ENCODE data around the gene OBSL1.

The OBSL1 gene

GRCh38 chr2:219596954-219597551, 25.7 kb upstream of the OBSL1 start:
- DNase-seq (ENCODE audit: low read depth in 1 of 2, low spot score in 1 of 2) = no peak

DNA sequence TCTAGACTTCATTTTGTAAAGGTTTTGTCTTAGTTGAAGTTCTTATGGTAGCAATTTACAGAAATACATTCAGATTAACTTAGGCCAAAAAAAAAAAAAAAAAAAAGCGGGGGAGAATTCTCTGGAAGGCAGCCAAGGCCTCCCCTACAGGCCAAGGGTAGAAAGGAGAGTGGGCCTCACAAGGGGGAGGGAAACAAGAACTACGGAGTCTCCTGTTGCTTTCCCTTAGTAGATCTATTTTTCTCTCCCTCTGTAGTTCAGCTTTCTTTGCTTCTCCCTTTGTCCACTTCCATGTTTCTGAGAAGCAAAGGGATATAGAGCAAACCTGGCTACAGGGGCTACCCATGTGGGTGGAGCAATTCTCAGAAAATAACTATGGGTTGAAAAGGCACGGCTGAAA, 23.9 kb upstream of the OBSL1 start:
- no peak for DNase-seq (ENCODE audit: low read depth in 1 of 2, low spot score in 1 of 2)

- no peak for DNase-seq (ENCODE audit: low read depth in 1 of 2, low spot score in 1 of 2)
Observed at GRCh38 chr2:219593154-219593553, 21.8 kb upstream of the OBSL1 start.

GRCh38 chr2:219592736-219593135, 21.4 kb upstream of the OBSL1 start:
- no peak for DNase-seq (ENCODE audit: low read depth in 1 of 2, low spot score in 1 of 2)

- DNase-seq (ENCODE audit: low read depth in 1 of 2, low spot score in 1 of 2) = no peak
Observed at GRCh38 chr2:219591091-219591490, 19.8 kb upstream of the OBSL1 start.

GRCh38 chr2:219581346-219581745, 10.0 kb upstream of the OBSL1 start:
- no peak for DNase-seq (ENCODE audit: low read depth in 1 of 2, low spot score in 1 of 2)

DNA sequence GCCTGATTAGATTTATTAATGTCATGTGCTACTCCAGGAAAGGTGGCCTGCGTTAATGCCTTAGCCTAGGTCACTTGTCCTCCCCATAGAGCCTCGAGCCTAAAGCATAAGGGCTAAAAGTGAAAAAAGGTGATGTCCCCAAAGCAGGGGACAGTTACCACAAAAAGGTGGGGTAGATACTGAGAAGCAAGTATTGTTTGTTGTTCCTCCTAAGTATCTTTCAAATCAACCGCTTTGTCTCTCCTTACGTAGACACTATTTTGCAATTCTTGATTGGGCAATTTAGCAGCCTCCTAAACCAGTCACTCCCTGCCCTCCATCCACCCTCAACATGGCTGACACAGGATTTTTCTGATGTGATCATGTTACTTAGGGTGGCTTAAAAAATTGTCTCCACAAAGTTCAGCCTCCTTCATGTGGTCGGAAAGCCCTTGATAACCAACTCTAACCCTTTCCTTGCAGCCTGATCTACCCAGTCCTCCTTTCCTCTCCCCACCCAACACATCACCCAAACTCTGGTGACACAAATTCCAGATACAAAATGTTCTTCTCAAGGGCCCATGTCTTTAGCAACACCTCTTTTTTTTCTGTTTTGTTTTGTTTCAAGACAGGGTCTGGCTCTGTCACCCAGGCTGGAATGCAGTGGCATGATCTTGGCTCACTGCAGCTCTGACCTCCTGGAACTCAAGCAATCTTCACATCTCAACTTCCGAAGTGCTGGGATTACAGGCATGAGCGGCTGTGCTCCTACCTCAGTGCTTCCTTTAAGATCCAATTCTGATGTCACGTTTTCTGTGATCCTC, 7.7 kb upstream of the OBSL1 start:
- DNase-seq (ENCODE audit: low read depth in 1 of 2, low spot score in 1 of 2) = no peak

GRCh38 chr2:219576505-219577388, 5.4 kb upstream of the OBSL1 start:
- DNase-seq (ENCODE audit: low read depth in 1 of 2, low spot score in 1 of 2) = no peak

DNA sequence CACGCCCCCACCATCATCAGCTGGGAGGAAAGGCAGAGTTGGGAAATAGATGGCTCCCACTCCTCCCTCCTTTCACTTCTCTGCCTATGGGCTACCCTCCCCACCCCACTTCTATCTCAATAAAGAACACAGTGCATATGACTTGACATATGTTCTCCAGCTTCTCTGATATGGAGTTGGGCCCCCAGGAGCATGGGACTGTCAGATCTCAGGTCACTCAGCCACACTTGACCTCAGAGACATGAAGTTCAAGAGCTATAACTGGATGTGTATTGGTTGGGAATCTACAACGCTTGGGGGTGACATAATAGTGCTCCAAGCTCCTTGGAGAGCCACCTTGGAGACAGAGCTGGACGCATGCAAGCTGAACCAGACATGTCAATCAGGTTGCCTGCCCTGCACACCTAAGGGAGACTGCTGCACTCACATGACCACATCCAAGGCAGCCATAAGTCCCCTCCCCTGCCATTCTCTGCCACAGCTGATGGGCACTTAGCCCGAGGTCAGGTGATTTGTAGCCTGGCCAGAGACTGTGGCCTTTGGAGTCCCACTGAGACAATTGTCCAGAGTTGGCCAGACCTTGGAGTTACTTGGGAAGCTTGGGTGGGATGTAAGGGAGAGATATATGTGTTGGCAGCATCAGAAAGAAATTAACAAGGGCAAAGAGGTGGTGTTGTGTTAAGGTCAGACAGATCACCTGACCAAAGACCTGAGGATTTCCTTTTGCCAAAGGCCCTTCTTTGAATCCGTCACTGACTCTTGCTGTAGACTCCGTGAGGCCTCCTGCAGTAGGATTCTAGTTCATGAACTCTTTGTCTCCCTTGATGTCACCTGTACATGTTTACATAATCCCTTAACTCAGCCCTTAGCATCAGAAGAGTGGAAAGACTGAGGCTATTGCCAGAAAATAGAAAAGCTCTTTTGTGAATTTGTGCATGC, 4.5 kb upstream of the OBSL1 start:
- no peak for DNase-seq (ENCODE audit: low read depth in 1 of 2, low spot score in 1 of 2)

GRCh38 chr2:219574484-219575311, 3.4 kb upstream of the OBSL1 start:
- DNase-seq (ENCODE audit: low read depth in 1 of 2, low spot score in 1 of 2) = no peak

DNA sequence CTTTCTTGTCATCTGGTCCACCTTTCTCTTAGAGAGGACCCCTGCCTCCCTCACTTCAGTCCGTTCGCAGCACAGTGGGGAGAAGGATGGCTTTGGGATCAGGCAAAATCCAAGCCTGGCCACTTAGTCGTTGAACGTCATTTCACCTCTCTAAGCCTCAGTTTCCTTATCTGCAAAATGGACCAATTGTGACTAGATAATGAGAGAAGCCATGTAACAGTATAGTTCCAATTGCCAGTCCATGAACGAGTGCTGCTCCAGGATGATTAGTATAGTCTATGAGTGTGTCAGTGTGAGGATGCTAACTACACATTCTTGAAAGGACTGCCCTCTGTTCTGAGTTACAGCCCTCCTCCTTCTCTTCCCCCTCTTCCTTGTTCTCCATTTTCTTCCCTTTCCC, 1.8 kb upstream of the OBSL1 start:
- DNase-seq (ENCODE audit: low read depth in 1 of 2, low spot score in 1 of 2) = no peak

DNA sequence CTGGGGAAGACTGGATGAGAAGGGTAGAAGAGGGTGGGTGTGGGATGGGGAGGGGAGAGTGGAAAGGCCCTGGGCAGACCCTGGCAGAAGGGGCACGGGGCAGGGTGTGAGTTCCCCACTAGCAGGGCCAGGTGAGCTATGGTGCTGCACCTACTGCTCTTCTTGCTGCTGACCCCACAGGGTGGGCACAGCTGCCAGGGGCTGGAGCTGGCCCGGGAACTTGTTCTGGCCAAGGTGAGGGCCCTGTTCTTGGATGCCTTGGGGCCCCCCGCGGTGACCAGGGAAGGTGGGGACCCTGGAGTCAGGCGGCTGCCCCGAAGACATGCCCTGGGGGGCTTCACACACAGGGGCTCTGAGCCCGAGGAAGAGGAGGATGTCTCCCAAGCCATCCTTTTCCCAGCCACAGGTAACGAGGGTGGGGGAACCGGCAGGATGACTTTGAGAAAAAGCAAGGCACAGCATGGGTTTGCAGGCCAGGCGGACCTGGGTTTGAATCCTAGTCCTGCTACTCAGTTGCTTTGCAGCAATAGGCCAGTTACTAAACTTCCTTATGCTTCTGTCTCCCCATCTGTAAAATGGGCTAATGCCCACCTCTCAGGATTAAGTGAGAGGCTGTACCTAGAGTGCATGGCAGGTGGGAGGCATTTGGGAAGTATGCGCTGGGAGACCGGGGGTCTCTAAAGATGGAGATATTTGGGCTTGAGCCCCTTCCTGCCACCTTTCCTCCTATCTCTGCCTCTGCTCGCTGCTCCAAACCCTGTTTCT, 1.1 kb upstream of the OBSL1 start, which contains the start of gene INHA:
Gene INHA (plus strand): TSS at position 74 of the 765 bp plus-strand sequence. CDS start 65 bp downstream, at position 139.
- DNase-seq (ENCODE audit: low read depth in 1 of 2, low spot score in 1 of 2) = no peak

GRCh38 chr2:219570924-219571310, 422 bp downstream of the OBSL1 start:
- DNase-seq (ENCODE audit: low read depth in 1 of 2, low spot score in 1 of 2) = no peak

GRCh38 chr2:219570194-219570923, 980 bp downstream of the OBSL1 start:
- DNase-seq (ENCODE audit: low read depth in 1 of 2, low spot score in 1 of 2) = no peak

- no peak for DNase-seq (ENCODE audit: low read depth in 1 of 2, low spot score in 1 of 2)
Observed at GRCh38 chr2:219569635-219570034, 1.7 kb downstream of the OBSL1 start.

DNA sequence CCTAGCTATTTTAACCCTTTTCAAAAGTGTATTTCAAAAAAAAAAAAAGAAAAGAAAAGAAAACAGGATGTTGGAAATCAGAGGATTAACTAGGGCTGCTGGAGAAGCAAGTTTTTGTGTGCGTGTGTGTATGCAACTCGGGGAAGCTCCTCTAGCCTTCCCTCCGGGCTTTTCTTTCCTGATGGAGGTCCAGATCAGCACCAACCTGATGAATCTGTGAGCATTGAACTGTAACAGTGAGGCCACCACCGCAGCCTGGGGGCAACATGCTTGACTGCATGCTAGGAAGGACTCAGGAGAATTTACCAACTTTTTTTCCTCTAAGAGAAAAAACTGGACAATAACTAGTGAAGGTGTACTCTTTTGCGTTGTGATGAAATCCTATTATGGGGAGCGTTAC, 2.3 kb downstream of the OBSL1 start:
- DNase-seq (ENCODE audit: low read depth in 1 of 2, low spot score in 1 of 2) = no peak

GRCh38 chr2:219567791-219568361, 3.5 kb downstream of the OBSL1 start:
- DNase-seq (ENCODE audit: low read depth in 1 of 2, low spot score in 1 of 2) = no peak

- DNase-seq (ENCODE audit: low read depth in 1 of 2, low spot score in 1 of 2) = no peak
Observed at GRCh38 chr2:219567131-219567530, 4.2 kb downstream of the OBSL1 start.

Data from activated T-helper 1 cell treated with anti-CD3 and anti-CD28 coated beads, Interleukin-2, amount 50 U/mL, for 16 hours (primary cell).